NCI-H2107 (cell line): Measurements from ENCODE around the gene ATP6V0A1.
"Not testable (repeated sequence)": the region's sequence is repeated elsewhere in the genome, so short reads cannot be mapped to it uniquely, and the experiment has no call there.

Experiments used
- DNase-seq: peaks from one replicate; lab custom pipeline; 2025; lab: John Stamatoyannopoulos, UW

Gene ATP6V0A1

DNA sequence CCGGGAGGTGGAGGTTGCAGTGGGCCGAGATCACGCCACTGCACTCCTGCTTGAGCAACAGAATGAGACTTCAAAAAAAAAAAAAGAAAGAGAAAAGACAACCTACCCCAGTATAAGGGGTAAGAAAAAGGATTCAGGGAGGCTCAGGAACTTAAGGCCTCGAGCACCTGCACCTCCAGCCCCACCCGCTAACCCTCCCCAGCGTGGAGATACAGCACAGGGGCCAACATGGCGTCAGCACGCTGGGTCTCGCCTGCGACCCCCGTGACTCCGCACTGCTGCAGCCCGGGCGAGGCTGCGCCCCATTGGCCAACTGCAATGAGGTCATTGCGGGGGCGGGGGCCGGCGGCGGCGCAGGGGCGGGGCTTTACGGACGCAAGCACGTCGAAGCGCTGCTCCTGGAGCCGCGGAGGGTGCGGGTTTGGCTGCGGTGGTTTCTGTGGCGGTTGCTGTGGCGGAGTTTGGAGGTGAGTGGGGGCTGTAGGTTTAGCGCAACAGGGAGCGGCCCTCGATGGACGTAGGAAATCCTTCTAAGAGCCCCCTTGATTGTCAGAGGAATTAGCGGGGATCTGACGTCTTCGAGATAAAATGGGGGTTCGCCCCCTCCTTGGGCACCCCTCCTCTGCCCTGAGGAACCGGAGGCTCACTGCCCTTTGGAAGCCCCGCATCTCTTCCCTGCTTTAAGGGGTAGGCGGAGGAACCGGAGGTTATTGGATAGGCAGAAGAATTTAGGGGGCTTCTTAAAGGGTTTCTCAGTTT is at the start of gene ATP6V0A1:
TSS of gene ATP6V0A1 (plus strand) at position 382 of the 759 bp plus-strand sequence. CDS start 2,017 bp downstream, outside the sequence.
- DNase-seq = peak; percentile 88

DNA sequence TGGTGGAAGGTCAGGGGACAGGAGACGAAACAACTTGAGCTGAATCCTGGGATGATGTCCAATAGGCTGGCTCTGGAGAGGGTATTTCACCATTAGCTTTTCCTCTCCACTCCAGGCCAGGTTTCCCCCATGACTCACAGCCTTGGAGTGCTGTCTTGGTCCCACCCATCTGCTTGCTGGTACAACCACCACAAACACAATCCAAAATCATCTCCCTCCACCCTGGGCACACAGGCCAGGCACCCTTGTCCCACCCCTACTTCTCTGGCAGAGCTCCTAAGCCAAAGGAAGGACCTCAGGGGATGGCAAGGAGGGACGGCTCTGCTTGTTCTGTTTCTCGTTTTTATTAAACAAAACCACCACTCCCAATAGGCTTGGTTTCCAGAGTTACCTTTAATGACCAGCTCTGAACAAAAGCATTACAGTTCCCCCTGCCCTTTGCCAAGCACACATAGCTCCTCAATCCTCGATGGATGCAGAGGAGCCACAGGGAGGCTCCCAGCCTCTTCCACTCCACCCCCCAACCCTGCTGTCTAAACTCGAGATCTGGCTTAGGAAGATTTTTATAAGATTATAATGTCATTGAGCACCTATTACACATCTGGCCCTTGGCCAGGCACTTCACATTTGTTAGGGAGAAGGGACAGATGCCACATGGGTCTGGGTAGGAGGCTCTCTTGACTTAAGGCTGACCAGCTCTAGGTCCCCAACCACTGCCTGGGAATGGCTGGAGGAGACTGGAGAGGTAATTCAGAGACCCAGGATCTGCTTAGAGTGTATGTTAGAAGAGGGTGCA is 49.0 kb upstream of the ATP6V0A1 start:
- no peak for DNase-seq

DNA sequence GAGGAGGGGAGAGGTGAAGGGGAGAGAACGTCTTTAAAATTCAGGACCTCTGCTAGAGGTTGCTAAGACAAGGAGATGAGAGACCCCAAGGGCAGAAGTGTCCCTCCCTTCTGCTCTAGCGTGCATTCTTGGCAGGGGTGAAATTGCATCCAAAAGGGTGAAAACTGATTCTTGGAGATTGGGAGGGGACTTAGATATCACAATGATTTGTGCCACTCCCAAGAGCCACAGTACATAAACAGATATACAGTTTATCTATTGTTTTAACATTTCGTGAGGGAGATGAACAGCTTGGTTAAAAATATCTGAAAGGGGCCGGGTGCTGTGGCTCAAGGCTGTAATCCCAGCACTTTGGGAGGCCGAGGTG is 48.4 kb upstream of the ATP6V0A1 start:
- no peak for DNase-seq

DNA sequence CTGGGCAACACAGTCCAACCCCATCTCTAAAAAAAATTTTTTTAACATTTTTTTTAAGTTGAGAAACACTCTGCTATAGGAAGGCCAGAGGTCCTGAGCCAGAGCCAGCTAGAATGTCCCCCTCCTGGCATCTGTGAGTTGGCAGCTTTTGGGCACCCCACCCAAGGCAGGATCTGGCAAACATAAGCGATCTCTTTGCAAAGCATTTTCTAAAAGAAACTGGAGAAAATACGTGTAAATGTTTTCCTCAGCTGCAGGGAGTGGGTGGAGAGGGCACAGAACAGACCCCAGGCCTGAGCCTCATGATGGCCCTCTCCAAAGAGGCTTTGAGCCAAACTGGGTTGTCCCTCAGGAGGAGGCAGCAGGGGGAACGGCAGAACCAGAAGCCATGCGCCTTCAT is 47.3 kb upstream of the ATP6V0A1 start:
- DNase-seq = no peak

DNA sequence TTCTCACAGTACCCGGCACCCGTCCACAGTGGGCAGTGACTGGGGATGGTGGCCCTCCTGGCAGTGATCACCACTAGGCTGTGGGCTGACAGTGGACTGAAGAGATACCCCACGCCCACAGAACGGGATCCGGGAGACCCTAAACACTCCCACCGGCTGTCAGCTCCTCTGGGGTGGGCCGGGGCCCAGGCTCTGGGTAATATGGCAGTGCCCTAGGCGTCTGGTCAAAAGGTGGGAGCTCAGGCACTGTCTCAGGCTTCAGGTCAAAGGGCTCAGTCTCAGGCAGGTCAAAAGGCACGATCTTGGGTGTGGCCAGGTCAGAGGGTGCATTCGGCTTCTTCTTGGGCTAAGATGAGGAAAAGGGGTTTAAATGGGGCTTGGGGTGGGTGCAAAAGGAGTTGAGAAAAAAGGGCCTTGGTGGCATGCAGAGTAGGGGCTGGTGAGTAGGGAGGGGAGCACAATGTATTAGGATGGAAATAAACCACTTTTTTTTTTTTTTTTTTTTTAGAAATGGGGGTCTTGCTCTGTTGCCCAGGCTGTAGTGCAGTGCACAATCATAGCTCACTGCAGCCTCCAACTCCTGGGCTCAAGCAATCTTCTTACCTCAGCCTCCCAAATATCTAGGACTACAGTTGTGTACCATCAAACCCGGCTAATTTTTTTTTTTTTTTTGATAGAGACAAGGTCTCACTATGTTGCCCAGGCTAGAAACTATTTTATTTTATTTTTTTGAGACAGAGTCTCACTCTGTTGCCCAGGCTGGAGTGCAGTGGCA is 46.6 kb upstream of the ATP6V0A1 start:
- no peak for DNase-seq

DNA sequence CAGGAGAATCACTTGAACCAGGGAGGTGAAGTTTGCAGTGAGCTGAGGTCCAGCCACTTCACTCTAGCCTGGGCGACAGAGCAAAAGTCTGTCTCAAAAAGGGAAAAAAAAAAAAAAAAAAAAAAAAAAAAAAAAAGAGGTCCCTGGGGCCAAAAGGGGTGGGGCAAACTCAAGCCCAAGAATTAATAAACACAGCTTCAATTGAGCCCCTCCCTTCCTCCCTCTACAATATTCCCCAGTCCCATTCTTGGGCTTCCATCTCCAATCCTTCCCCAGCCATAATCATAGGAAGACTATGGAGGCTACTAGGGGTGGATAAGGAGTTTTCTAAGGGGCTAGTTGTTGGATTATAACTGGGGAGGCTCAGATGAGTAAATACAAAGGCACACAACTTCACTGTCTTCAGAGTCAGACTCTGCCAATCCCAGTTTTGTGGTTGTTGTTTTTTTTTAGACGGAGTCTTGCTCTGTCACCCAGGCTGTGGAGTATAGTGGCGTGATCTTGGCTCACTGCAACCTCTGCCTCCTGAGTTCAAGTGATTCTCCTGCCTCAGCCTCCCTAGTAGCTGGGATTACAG is 45.1 kb upstream of the ATP6V0A1 start:
- no peak for DNase-seq

DNA sequence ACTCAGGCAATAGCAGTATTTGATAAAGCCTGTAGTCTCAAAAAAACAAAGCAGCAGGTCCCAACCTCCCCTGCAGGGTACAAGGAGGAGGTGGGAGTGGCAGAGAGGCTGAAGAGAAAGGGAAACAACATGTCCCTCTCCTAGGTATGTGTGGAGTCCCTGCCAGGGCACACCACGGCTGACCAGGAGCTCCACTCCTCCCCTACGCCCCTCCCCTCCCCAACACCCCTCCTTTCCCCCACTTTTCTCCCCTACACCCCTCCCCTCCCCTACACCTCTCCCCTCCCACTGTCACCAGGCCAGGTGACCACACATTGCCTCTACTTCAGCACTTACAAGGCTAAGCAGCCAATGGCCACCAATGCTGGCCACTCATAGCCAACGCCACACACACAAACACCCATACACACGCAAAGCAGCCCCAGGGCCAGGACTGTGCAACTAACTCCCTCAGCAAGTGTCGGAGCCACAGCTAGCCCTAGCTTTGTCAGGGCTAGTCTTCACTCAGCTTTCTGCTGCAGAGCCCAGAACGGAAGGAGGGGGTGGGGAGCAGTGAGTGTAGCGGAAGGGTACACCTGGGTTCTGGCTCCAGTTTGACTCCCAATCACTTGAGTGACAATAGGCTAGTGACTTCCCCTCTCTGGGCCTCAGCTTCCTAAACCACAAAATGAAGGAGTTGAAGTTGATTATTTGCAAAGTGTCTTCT is 43.8 kb upstream of the ATP6V0A1 start:
- no peak for DNase-seq

DNA sequence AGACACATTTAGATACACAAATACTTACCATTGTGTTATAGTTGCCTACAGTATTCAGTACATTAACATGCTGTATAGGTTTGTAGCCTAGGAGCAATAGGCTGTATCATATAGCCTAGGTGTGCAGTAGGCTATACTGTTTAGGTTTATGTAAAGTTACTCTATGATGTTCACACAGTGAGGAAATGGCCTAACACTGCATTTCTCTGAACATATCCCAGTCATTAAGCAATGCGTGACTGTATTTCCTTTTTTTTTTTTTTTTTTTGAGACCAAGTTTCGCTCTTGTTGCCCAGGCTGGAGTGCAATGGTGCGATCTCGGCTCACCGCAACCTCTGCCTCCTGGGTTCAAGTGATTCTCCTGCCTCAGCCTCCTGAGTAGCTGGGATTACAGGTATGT is 40.7 kb upstream of the ATP6V0A1 start:
- not testable (repeated sequence) for DNase-seq

DNA sequence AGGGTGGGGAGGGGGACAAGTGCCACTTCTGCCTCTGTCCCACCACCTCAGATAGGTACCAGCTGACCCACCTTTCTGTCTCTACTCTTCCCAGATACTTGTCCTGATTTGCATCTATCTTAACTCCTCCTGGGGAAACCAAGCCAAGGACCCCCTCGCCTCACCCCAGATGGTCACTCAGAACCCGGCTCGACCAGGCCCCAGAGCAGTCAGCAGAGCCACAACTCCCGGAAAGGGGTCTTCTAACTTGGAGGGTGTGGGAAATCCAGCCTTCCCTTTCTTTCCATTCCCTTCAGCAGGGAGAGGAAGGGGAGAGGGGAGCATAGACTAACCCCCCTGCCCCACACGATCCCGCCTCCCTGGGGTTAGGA is 37.6 kb upstream of the ATP6V0A1 start:
- no peak for DNase-seq

DNA sequence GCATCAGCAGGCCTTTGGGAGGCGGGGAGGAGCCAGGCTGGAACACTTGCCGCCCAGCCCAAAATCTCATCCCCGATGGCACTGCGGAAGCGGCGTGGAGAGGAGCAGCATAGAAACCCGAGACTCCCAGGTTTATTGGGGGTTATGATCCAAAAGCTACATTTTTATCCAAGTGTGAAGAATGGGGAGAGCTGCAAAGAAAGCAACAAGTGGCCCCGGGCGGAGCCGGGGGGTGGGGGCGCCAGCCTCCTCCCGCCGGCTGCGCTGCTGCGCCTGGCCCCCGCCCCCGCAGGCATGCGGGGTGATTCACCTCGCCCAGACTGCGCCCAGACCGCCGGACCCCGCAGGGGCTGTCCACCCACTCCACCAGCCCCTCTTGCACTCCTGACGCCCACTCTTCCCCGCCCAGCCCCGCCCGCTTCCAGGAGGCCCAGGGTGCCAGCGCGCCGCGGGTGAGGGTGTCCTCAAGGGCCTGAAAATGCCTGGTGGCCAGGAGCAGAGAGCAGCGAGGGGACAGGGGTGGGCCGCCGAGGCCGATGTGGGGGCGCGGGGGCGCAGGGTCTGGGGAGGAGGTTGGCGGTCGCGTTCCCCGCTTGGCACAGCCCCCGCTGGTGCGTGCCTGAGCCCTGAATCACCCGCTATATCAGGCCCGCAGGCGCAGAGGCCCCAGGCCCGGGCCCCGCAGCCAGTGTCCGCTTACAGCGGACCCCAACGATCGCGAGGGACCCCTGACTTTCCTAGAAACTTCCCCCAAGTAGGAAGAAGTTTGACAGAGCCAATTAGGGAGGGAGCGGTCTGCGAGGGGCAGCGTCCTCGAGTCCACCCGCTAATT is 37.0 kb upstream of the ATP6V0A1 start:
- DNase-seq = no peak

DNA sequence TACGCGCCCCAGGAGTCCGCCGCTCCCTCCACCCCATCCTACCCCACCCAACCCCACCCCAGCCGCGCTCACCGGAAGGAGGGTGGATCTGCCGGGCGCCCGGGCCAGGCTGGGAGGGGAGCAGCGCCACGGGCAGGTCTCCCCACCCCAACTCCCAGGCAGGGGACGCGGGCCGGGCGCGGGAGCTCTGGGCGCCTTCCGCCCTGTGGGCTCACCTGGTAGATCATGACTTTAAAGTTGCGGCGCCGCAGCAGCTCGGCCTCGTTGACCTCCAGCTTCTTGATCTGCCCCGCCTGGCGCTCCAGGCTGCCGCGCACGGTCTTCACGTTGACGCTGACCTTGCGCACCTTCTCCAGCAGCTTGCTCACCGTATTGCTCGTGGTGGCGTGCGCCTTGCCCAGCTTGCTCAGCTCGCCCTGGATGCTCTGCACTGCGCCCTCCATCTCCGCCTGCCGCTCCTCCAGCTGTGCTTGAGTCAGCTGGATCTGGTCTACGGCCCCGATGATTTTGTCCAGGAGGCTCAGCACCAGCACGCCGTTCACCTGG is 36.2 kb upstream of the ATP6V0A1 start:
- no peak for DNase-seq

DNA sequence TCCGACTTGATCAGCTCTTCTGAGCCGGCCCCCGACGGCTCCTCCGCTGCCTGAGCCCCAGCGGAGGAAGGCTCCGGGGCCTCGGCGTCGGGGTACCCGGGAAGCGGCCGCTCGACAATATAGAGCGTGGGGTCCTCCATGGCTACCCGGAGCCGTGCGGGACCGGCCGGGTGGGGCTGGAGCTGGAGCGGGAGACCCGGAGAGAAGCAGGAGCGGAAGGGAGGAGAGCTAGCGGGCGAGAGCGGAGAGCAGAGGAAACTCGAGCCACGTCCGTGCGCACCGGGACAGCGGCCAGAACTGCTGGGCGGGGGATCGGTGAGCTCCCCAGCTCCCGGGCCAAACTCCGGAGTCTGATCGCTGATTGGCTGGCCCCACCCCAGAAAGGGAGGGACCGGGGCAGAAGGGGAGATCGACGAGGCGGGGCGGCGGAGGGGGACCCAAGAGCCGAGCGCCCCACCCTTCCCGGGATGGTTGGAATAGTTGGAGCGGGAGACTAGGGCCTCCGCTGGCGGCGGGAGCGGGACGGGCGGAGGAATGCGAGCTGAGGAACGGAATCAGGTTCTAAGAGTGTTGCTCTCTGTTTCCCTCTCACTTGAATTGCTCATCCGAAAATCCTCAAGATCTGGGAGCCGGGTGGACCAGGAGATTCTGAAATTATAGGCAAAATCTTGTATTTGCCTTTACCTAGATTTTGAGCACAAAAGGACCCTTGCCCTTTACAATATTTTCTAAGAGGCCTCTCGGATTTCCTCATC is 35.5 kb upstream of the ATP6V0A1 start, which contains the start of gene CAVIN1:
TSS of gene CAVIN1 (minus strand) at position 299 of the 755 bp plus-strand sequence. CDS start at position 140, 159 bp downstream.
- DNase-seq = no peak

DNA sequence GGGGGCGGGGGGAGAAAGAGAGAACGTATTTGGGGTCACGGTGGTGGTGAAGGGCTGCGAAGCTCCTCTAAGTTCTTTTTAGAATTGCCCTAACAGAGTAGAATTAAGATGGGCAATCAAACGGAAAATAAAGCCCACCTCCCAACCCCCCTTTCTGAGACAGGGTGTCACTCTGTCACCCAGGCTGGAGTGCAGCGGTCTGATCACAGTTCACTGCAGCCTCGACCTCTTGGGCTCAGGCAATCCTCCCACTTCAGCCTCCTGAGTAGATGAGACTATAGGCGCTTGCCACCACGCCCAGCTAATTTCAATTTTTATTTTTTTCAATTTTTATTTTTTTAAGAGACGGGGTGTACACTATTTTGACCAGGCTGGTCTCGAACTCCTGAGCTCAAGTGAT is 34.9 kb upstream of the ATP6V0A1 start:
- DNase-seq = no peak

DNA sequence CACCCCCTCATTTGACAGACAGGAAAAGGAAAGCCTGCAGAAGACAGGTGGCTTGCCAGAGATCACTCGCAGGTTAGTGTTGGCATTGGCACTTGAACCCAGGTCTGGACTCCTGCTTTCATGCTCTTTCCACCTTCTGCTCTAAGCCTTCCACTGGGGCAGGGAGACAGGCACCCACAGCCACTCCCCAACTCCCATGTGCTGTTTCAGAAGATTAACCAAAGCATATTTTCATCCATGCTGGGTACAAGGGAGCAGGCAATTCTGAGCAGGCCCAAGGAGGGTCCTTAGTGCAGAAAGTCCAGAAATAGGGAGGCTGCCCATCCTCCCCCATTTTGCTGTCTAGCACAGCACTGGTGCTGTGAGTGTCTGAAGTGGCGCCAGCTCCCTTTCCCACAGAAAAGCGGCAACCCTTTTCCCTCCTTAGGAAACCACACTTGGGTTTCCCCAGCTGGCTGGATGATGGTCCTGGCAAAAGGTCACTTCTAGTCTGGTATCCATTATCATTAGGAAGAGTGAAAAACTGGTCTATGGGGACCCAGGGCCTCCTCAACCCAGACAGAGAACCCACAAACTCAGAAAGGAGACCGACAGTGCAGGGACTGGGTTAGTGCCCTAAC is 33.6 kb upstream of the ATP6V0A1 start:
- no peak for DNase-seq

DNA sequence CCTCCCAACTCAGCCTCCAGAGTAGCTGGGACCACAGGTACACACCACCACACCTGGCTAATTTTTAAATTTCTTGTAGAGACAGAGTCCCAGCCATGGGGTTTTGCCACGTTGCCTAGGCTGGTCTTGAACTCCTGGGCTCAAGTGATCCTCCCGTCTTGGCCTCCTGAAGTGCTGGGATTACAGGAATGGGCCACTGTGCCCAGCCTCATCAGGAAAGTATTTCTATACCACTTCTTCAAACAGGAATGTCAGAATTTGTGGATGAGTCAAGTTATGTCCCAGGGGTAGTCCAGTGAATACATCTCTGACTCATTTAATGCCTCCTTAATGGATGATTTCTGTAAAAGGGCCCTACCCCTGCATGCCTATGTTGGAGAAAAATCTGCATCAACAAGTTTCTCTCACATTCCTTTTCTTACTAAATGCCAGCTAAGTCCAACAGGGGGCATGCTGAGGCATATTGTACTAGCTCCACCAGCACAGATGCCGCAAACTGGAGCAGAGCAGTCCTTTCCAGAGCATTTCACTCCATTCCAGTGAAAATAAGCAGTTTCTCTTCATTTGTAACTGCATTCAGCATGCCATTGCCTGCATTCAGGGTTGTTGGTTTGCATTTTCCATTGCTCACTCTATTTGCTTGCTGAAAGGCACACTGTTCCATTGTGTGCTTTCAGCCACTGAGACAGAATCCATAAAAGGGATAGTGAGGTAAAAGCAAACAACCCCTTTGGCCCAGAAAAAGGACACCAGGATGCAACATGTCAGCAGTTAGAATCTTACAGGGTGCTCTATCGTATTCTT is 30.3 kb upstream of the ATP6V0A1 start:
- no peak for DNase-seq

DNA sequence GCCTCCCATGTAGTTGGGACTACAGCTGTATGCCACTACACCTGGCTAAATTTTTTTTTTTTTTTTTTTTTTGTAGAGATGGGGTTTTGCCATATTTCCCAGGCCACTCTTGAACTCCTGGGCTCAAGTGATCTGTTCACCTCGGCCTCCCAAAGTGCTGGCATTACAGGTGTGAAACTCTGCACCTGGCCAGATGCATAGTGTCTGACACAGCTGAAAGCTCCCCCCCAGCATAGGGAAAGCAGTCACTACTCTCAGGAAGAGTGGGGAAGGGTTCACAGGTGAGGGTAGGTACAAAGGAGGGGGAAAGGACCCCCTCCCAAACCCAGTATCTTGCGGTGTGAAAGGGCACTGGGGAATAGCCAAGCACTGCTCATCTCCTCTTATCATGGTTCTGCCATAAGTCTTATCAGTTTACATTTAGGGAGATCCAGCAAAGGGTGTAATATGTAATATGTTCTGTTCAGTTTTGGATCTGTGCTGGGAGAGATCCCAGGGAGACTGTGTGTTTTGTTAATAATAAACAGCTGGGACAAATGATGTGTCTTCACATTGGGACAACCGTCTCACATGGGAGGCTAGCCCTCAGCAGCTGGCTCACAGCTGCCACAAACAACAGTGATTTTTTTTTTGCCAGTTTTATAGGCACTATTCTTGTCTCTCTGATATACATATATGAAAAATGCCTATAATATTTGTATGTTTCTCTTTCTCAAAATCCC is 28.8 kb upstream of the ATP6V0A1 start:
- no peak for DNase-seq

DNA sequence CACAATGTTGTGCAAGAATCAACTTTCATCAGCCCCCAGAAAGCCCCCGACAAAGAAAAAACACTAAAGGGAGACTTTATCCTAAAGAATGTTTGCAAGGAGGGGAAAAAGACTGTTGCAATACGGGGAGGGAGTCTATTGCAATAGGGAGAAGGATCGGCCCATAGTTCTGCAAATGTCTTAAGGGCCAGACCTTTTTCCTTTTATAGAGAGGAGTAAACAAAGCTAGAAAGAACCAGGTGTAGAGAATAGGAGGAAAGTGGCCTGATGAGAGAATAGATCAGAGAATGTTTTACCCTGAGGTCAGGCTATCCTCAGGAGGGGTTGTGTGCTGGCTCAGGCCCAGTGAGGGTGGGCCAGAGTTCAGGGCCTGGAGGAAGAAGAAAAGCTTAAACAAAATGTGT is 26.9 kb upstream of the ATP6V0A1 start:
- DNase-seq = no peak

DNA sequence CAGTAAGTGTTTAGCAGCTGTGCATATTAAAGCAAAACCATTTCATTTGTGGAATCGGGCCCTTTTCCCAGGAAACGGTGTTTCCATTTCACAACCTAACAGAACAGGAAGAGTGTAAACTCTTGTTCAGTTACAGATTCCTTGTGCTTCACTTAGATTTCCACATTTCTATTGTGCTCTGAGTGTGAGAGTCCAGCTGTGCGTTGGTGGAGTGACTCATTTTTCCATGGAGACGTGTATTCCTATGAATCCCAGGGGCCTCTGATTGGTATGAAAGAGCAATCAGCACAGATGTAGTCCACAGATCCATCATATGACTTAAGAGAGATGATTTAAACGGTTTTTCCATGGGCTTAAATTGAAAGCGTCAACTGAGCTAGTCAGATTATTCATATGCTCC is 22.3 kb upstream of the ATP6V0A1 start:
- no peak for DNase-seq
